Measurements from ENCODE around the gene COMP. TPM values are rescaled to one million over a fixed set of nuclear protein-coding genes. Genes with fewer than 3 reads are reported as not detected.

The COMP gene
- total RNA-seq, 1 donor from 2014 or later, result not detected

GRCh38 chr19:18733196-18733647 lies 57.9 kb downstream of the COMP start:
- H3K4me3 ChIP-seq (ENCODE audit: low read depth, low read length), result no peak overlapping the region
- no peak for DNase-seq (ENCODE audit: low read depth)
- no peak for TF ChIP-seq CTCF (conservative IDR thresholded peaks at IDR 0.05; ENCODE audit: low read depth, low read length)

Other genes starting within 250 kb of the COMP start
- gene FKBP8, start 247.7 kb downstream of the COMP start, total RNA-seq, result 223 and 315 TPM in 2 replicates
- gene KXD1, start 233.4 kb downstream of the COMP start, total RNA-seq, result 128 and 207 TPM in 2 replicates
- gene UBA52, start 219.4 kb downstream of the COMP start, total RNA-seq, result 1,133 and 1,698 TPM in 2 replicates
- 141 and 167 TPM in 2 replicates for gene REX1BD, start 202.5 kb downstream of the COMP start, total RNA-seq
- gene CRLF1, start 184.5 kb downstream of the COMP start, total RNA-seq, result 0.58 TPM in 1 of 2 replicates, not detected in the other
- 0.23 TPM in 1 of 2 replicates, not detected in the other for gene TMEM59L, start 178.4 kb downstream of the COMP start, total RNA-seq
- gene KLHL26, start 154.3 kb downstream of the COMP start, total RNA-seq, result 5.1 and 16.5 TPM in 2 replicates
- gene CRTC1, start 107.6 kb downstream of the COMP start, total RNA-seq, result 1.3 and 3.0 TPM in 2 replicates
- gene UPF1, start 40.7 kb upstream of the COMP start, total RNA-seq, result 46.5 and 63.7 TPM in 2 replicates
- 0.87 and 2.0 TPM in 2 replicates for gene CERS1, start 104.9 kb upstream of the COMP start, total RNA-seq
- 312 and 318 TPM in 2 replicates for gene COPE, start 128.1 kb upstream of the COMP start, total RNA-seq
- 48.6 and 58.5 TPM in 2 replicates for gene DDX49, start 128.4 kb upstream of the COMP start, total RNA-seq
- gene HOMER3, start 149.9 kb upstream of the COMP start, total RNA-seq, result 85.9 and 106 TPM in 2 replicates
- 23.7 and 24.8 TPM in 2 replicates for gene SUGP2, start 242.2 kb upstream of the COMP start, total RNA-seq
- gene ARMC6, start 242.3 kb upstream of the COMP start, total RNA-seq, result 48.1 and 91.2 TPM in 2 replicates

Measured in epithelial cell of proximal tubule (primary cell).